Ascending aorta (tissue), 2 donors: Measurements from ENCODE around the gene SIGLECL1. TPM values are rescaled to one million over a fixed set of nuclear protein-coding genes. Genes with fewer than 3 reads are reported as not detected.

ENCODE experiments used
- DNase-seq, 2 donors: peaks; one replicate each; pipeline ENCODE4 v3.0.0-alpha.2; 2019; ENCODE audit warnings: low spot score in 2 of 2
- H3K27ac ChIP-seq, 2 donors: fragments of 200-600 bp; sonication (generic); one replicate each; pipeline ENCODE4 v1.5.1; 2016 to 2017; ENCODE audit warnings: mild to moderate bottlenecking in 1 of 2
- H3K27me3 ChIP-seq: fragments of 200-600 bp; sonication (generic); one replicate; pipeline ENCODE4 v1.5.1; 2017
- H3K36me3 ChIP-seq, 2 donors: fragments of 200-600 bp; sonication (generic); one replicate each; pipeline ENCODE4 v1.5.1; 2016
- H3K4me1 ChIP-seq, 2 donors: fragments of 200-600 bp; sonication (generic); one replicate each; pipeline ENCODE4 v1.5.1; 2016 to 2017; ENCODE audit warnings: mild to moderate bottlenecking in 1 of 2
- H3K4me3 ChIP-seq, 2 donors: fragments of 200-600 bp; sonication (generic); one replicate each; pipeline ENCODE4 v1.5.1; 2016 to 2017; ENCODE audit warnings: mild to moderate bottlenecking in 1 of 2
- H3K9me3 ChIP-seq, 2 donors: fragments of 200-600 bp; sonication (generic); one replicate each; pipeline ENCODE4 v1.5.1; 2016
- intact Hi-C: fragments of 100-400 bp; cut with DNase I; formaldehyde crosslinking; loops from one replicate; pipeline ENCODE4 v1.15.1; 2023
- total RNA-seq: library from RNA; depleted of rRNA; stranded (reverse); fragments of >200 nt; gene quantifications from one replicate; pipeline ENCODE4 v1.1.0, GENCODE V29; 2016
- TF ChIP-seq, protein P1 (sequence below), 3 experiments: fragments of 200-600 bp in 2 of 3; fragments of 450-650 bp in 1 of 3; sonication (generic) in 2 of 3; IDR thresholded peaks; one replicate each; pipeline ENCODE4 v1.5.1; 2016 to 2019; ENCODE audit warnings: antibody characterized with exemption in 3 of 3, mild to moderate bottlenecking in 1 of 3, moderate library complexity in 1 of 3

Gene SIGLECL1
- total RNA-seq, 1 donor from 2014 or later: not detected

DNA sequence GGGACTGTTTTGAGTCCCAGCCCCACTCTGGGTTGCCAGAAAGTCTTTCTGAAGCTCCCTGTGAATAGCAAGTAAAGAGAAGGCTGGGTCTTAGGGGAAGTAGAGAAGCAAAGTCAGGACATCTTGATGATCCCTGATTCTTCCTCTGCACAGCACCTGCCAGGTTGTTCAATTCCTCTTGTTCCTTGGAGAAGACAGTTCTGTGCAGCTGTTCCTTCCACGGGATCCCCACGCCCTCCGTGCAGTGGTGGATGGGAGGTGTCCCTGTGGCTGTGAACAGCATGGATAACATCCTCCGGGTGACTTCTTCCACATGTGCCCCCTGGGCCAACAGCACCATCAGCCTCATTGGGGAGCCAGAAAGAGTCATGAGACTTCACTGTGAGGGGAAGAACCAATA, 31.5 kb downstream of the SIGLECL1 start:
- Histone ChIP-seq H3K9me3 (no peaks in the 10 kb centered on the region), H3K27me3 (no peaks in the 10 kb centered on the region), H3K36me3 (no peaks in the 10 kb centered on the region), H3K27ac (no peak overlapping the region), H3K4me3 (no peak overlapping the region), H3K4me1 (no peaks in the 10 kb centered on the region)
- TF ChIP-seq, protein P1, sequence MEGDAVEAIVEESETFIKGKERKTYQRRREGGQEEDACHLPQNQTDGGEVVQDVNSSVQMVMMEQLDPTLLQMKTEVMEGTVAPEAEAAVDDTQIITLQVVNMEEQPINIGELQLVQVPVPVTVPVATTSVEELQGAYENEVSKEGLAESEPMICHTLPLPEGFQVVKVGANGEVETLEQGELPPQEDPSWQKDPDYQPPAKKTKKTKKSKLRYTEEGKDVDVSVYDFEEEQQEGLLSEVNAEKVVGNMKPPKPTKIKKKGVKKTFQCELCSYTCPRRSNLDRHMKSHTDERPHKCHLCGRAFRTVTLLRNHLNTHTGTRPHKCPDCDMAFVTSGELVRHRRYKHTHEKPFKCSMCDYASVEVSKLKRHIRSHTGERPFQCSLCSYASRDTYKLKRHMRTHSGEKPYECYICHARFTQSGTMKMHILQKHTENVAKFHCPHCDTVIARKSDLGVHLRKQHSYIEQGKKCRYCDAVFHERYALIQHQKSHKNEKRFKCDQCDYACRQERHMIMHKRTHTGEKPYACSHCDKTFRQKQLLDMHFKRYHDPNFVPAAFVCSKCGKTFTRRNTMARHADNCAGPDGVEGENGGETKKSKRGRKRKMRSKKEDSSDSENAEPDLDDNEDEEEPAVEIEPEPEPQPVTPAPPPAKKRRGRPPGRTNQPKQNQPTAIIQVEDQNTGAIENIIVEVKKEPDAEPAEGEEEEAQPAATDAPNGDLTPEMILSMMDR (IDR thresholded peaks at IDR 0.05): no peak
- intact Hi-C loops: no loop called here
- DNase-seq: no peak

- no peak overlapping the region for H3K4me3 ChIP-seq
- intact Hi-C loops: no loop called here
- TF ChIP-seq, protein P1 (IDR thresholded peaks at IDR 0.05): no peak
- no peaks in the 10 kb centered on the region for H3K4me1 ChIP-seq
- DNase-seq: no peak
- H3K27ac ChIP-seq: no peak overlapping the region
- H3K9me3 ChIP-seq: no peaks in the 10 kb centered on the region
- H3K36me3 ChIP-seq: no peaks in the 10 kb centered on the region
- H3K27me3 ChIP-seq: no peaks in the 10 kb centered on the region
These were observed 34.8 kb downstream of the SIGLECL1 start for GRCh38 chr19:51285682-51286081.

DNA sequence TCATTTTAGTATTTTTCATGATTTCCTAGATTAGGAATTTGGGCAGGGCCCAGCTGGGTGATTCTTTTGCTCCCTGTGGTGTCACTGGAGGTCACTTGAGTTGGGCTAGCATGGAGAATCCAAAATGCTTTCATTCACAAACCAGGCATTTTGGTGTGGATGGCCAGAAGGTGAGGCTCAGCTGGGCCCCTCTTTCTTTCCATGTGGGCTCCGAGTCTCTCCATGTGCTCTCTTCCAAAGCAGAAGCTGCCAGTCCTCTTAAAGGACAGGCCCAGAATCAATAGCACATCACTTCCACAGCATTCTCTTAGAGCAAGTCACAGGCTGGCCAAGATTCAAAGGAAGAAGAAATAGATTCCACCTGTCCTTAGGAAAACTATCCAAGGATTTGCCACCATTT, 38.8 kb downstream of the SIGLECL1 start:
- Histone ChIP-seq H3K27ac (no peak overlapping the region), H3K27me3 (no peaks in the 10 kb centered on the region), H3K36me3 (no peaks in the 10 kb centered on the region), H3K4me1 (no peaks in the 10 kb centered on the region), H3K4me3 (no peak overlapping the region), H3K9me3 (no peaks in the 10 kb centered on the region)
- intact Hi-C loops: no loop called here
- TF ChIP-seq, protein P1 (IDR thresholded peaks at IDR 0.05): no peak
- DNase-seq: no peak

DNA sequence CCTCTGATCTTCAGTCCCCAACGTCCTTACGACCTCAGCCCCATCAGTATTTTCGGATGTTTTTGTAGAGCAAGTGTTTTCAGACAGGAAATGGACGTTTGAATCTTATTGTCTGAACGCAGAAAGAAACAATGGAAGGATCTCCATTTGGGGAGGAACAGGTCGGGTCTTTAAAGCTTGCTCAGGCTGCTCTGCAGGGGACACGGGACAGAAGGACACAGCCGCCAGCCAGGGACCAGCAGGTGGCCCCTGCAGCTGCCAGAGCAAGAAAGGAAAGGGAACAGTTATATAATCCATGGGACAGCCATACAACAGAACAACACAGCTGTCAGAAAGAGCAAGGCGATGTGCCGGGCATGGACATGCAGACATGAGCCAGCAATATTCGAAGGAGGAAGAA, 42.1 kb downstream of the SIGLECL1 start:
- Histone ChIP-seq H3K9me3 (no peaks in the 10 kb centered on the region), H3K27ac (no peak overlapping the region), H3K4me3 (no peak overlapping the region), H3K27me3 (no peaks in the 10 kb centered on the region), H3K4me1 (no peaks in the 10 kb centered on the region), H3K36me3 (no peaks in the 10 kb centered on the region)
- DNase-seq: no peak
- TF ChIP-seq, protein P1 (IDR thresholded peaks at IDR 0.05): no peak
- intact Hi-C loops: no loop called here

- Histone ChIP-seq H3K9me3 (no peaks in the 10 kb centered on the region), H3K4me1 (no peaks in the 10 kb centered on the region), H3K36me3 (no peaks in the 10 kb centered on the region), H3K27me3 (no peaks in the 10 kb centered on the region), H3K27ac (no peak overlapping the region), H3K4me3 (no peak overlapping the region)
- intact Hi-C loops: no loop called here
- DNase-seq: no peak
- TF ChIP-seq, protein P1 (IDR thresholded peaks at IDR 0.05): no peak
These were observed 42.8 kb downstream of the SIGLECL1 start for GRCh38 chr19:51293571-51294210.
